ENCODE measurements around the gene RPS27L.

The RPS27L gene

GRCh38 chr15:63191895-63192618 is 34.8 kb upstream of the RPS27L start:
- no peak overlapping the region for H3K4me3 ChIP-seq (replicated peaks; ENCODE audit: low read depth, low read length)
- no peak for DNase-seq (ENCODE audit: extremely low read depth, low read depth)
- TF ChIP-seq CTCF (IDR thresholded peaks at IDR 0.05; ENCODE audit: low read depth, low read length, missing control alignments): no peak

GRCh38 chr15:63190769-63191649 is 33.7 kb upstream of the RPS27L start:
- no peak for TF ChIP-seq CTCF (IDR thresholded peaks at IDR 0.05; ENCODE audit: low read depth, low read length, missing control alignments)
- no peak for DNase-seq (ENCODE audit: extremely low read depth, low read depth)
- peak overlapping the region; percentile 67; the same call in 1 of the 2 replicates for H3K4me3 ChIP-seq (replicated peaks; ENCODE audit: low read depth, low read length)

- no peak for DNase-seq (ENCODE audit: extremely low read depth, low read depth)
- peak overlapping the region; percentile 67 for H3K4me3 ChIP-seq (replicated peaks; ENCODE audit: low read depth, low read length)
- TF ChIP-seq CTCF (IDR thresholded peaks at IDR 0.05; ENCODE audit: low read depth, low read length, missing control alignments): no peak
Observed at GRCh38 chr15:63189941-63190768, 32.9 kb upstream of the RPS27L start.

- no peak for TF ChIP-seq CTCF (IDR thresholded peaks at IDR 0.05; ENCODE audit: low read depth, low read length, missing control alignments)
- peak; percentile 79 for DNase-seq (ENCODE audit: extremely low read depth, low read depth)
- peak within 1 kb of the TSS; percentile 67 for H3K4me3 ChIP-seq (replicated peaks; ENCODE audit: low read depth, low read length)
Observed at GRCh38 chr15:63188926-63189871, 31.9 kb upstream of the RPS27L start, which contains the start of gene RAB8B. TSS of gene RAB8B (plus strand) at chr15:63189606. CDS start at chr15:63189625, 19 bp downstream.

- peak overlapping the region; percentile 67 for H3K4me3 ChIP-seq (replicated peaks; ENCODE audit: low read depth, low read length)
- no peak for TF ChIP-seq CTCF (IDR thresholded peaks at IDR 0.05; ENCODE audit: low read depth, low read length, missing control alignments)
- no peak for DNase-seq (ENCODE audit: extremely low read depth, low read depth)
Observed at GRCh38 chr15:63188247-63188925, 31.1 kb upstream of the RPS27L start.

Data from HFF-Myc (cell line).